Endothelial cell of umbilical vein (primary cell): ENCODE results near the gene ATF7IP.

Experiments used
- CTCF ChIP-seq, 2 donors: IDR thresholded peaks; 1 replicate in 1 of 2; 2 replicates in 1 of 2; pipeline ENCODE4 v1.5.1; 2011; ENCODE audit warnings: low read length in 2 of 2, mild to moderate bottlenecking in 2 of 2, moderate library complexity in 2 of 2, control low read depth in 1 of 2, inconsistent platforms in 1 of 2, low read depth in 1 of 2; ENCODE audit not compliant: insufficient read depth in 1 of 2; ENCODE audit errors: extremely low read depth in 1 of 2
- EZH2 ChIP-seq: IDR thresholded peaks from 2 replicates; pipeline ENCODE4 v1.6.1; 2012; ENCODE audit warnings: borderline replicate concordance, low read depth, mild to moderate bottlenecking, moderate library complexity, low read length, inconsistent platforms; ENCODE audit not compliant: severe bottlenecking
- GATA2 ChIP-seq: IDR thresholded peaks from 2 replicates; pipeline ENCODE4 v1.7.0; 2011; ENCODE audit warnings: low read depth, mild to moderate bottlenecking, moderate library complexity, mixed read lengths, low read length; ENCODE audit not compliant: insufficient read length, insufficient read depth
- JUN ChIP-seq: IDR thresholded peaks from 2 replicates; pipeline ENCODE4 v1.6.1; 2011; ENCODE audit warnings: borderline replicate concordance, low read depth; ENCODE audit not compliant: insufficient read length, insufficient read depth
- MAX ChIP-seq: IDR thresholded peaks from 2 replicates; pipeline ENCODE4 v1.6.1; 2011; ENCODE audit not compliant: insufficient read depth, insufficient read length
- MYC ChIP-seq: IDR thresholded peaks from one replicate; pipeline ENCODE4 v1.6.1; 2011; ENCODE audit warnings: mild to moderate bottlenecking, low read depth, low read length
- POLR2A ChIP-seq: IDR thresholded peaks from 2 replicates; pipeline ENCODE4 v1.6.1; 2012; ENCODE audit warnings: low read depth, mild to moderate bottlenecking, control low read depth, low read length
- POLR2AphosphoS5 ChIP-seq: IDR thresholded peaks from 2 replicates; pipeline ENCODE4 v1.6.1; 2012; ENCODE audit warnings: low read depth, mild to moderate bottlenecking, control low read depth, low read length, moderate library complexity; ENCODE audit not compliant: insufficient read depth

- no peak for TF ChIP-seq CTCF (IDR thresholded peaks at IDR 0.05; ENCODE audit: extremely low read depth in 1 of 2, insufficient read depth in 1 of 2, low read depth in 1 of 2, low read length in 2 of 2)
- no peak for TF ChIP-seq JUN
- no peak for TF ChIP-seq POLR2AphosphoS5
- no peak for TF ChIP-seq MAX
- no peak for TF ChIP-seq POLR2A
- no peak for TF ChIP-seq GATA2
- no peak for TF ChIP-seq EZH2
- TF ChIP-seq MYC, result no peak
These were observed 42.7 kb downstream of the ATF7IP start for GRCh38 chr12:14408208-14408607.
